Activated CD8-positive, alpha-beta T cell treated with anti-CD3 and anti-CD28 coated beads for 36 hours (primary cell): Measurements from ENCODE around the gene GIT1. TPM values are rescaled to one million over a fixed set of nuclear protein-coding genes. Genes with fewer than 3 reads are reported as not detected.

Experiments
- ATAC-seq: fragments of 200-7000 bp; cut with Tn5 transposase; one replicate; pipeline ENCODE4 v1.10.0; 2021; ENCODE audit warnings: mild to moderate bottlenecking, moderate library complexity
- CTCF ChIA-PET: fragments of 350-600 bp; sonication (Branson Sonifier 250); formaldehyde crosslinking; loops from one replicate; lab custom pipeline; 2021; ENCODE audit warnings: antibody characterized with exemption; lab: Charles Lee
- POLR2A ChIA-PET: fragments of 350-600 bp; sonication (Branson Sonifier 250); formaldehyde crosslinking; loops from one replicate; lab custom pipeline; 2021; ENCODE audit warnings: antibody characterized with exemption; lab: Charles Lee
- DNase-seq: peaks from one replicate; pipeline ENCODE4 v3.0.0-alpha.2; 2020
- H3K27ac Mint-ChIP-seq: one replicate; pipeline ENCODE4 v1.8.0; 2021; ENCODE audit warnings: mild to moderate bottlenecking, mixed read lengths
- H3K27me3 Mint-ChIP-seq: one replicate; pipeline ENCODE4 v1.8.0; 2021; ENCODE audit warnings: mixed read lengths
- H3K36me3 Mint-ChIP-seq: one replicate; pipeline ENCODE4 v1.8.0; 2021; ENCODE audit warnings: low read depth, mixed read lengths
- H3K4me1 Mint-ChIP-seq: one replicate; pipeline ENCODE4 v1.8.0; 2021; ENCODE audit warnings: low read depth, mixed read lengths
- H3K4me3 Mint-ChIP-seq: one replicate; pipeline ENCODE4 v1.8.0; 2021; ENCODE audit warnings: mild to moderate bottlenecking, moderate library complexity, mixed read lengths
- H3K9me3 Mint-ChIP-seq: one replicate; pipeline ENCODE4 v1.8.0; 2021; ENCODE audit warnings: mixed read lengths
- intact Hi-C: fragments of 100-400 bp; cut with micrococcal nuclease; formaldehyde crosslinking; loops from one replicate; pipeline ENCODE4 v1.10.0; 2022
- total RNA-seq, 2 experiments: library from RNA; stranded (reverse); gene quantifications; one replicate each; pipeline ENCODE4 v1.2.3, GENCODE V29; 2021
- TF ChIP-seq, protein P1 (sequence below): fragments of 200-600 bp; IDR thresholded peaks from one replicate; pipeline ENCODE4 v1.8.0; 2022; ENCODE audit warnings: antibody characterized with exemption, mild to moderate bottlenecking

GIT1 gene
- total RNA-seq, 2 experiments from 2014 or later, result 54.8 to 59.3 TPM

DNA sequence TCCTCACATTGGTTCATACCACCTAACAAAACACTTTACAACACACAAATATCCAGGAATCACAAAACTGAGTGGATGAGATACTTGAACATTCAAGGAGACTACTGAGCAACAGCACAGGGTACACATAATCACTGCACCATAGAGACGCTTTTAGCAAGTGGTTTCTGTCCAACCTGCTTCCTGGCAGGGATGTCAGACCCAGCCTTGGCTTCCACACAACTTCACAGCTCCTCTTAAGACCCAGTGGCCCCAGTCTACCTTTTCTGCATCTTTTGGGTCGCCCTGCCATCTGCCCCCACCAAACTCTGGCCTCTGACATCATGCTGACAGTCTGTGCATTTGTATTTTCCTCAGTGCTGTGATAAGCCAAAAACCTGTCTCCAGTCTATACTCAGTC is 39.2 kb upstream of the GIT1 start:
- H3K27me3 Mint-ChIP-seq, result no peaks in the 10 kb centered on the region

DNA sequence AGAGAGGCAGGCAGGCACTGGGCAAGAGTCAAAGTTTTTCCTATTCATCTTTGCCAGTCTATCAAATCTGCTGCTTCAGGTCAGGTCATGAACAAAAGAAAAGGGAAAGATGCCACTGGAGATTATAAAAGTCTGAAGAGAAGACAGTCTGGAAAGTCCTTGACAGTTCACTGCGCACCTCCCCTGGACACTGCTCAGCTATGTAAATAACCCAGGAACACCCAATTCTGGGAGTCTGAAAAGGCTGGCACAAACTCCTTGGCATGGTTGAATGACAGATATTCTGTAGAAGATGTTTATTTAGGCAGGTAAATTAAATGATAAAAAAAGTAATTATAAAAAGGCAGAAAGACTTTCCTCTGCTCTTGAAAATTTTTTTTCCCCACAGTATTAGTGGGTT is 38.5 kb upstream of the GIT1 start:
- Mint-ChIP-seq H3K4me3 (no peak overlapping the region), H3K27ac (peak overlapping the region; percentile 27), H3K9me3 (no peaks in the 10 kb centered on the region), H3K36me3 (peaks cover 15% of the 10 kb centered on the region), H3K4me1 (peaks cover 60% of the 10 kb centered on the region), H3K27me3 (no peaks in the 10 kb centered on the region)
- DNase-seq (no peak), ATAC-seq (no peak)
- ChIA-PET CTCF (interaction anchor here (1.4 to 1.9 kb wide), 4 partner anchors 10 to 180 kb away, joined by 3 to 18 read pairs (median 6); no protein-coding TSS in a partner anchor), POLR2A (interaction anchor here (1.8 to 1.9 kb wide), 2 partner anchors 10 kb away, joined by 6 to 7 read pairs; no protein-coding TSS in a partner anchor)
- intact Hi-C loops, result no loop called here
- TF ChIP-seq, protein P1, sequence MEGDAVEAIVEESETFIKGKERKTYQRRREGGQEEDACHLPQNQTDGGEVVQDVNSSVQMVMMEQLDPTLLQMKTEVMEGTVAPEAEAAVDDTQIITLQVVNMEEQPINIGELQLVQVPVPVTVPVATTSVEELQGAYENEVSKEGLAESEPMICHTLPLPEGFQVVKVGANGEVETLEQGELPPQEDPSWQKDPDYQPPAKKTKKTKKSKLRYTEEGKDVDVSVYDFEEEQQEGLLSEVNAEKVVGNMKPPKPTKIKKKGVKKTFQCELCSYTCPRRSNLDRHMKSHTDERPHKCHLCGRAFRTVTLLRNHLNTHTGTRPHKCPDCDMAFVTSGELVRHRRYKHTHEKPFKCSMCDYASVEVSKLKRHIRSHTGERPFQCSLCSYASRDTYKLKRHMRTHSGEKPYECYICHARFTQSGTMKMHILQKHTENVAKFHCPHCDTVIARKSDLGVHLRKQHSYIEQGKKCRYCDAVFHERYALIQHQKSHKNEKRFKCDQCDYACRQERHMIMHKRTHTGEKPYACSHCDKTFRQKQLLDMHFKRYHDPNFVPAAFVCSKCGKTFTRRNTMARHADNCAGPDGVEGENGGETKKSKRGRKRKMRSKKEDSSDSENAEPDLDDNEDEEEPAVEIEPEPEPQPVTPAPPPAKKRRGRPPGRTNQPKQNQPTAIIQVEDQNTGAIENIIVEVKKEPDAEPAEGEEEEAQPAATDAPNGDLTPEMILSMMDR, result no peak

More for the DNA sequence above, 39.2 kb upstream of the GIT1 start:
- Mint-ChIP-seq H3K27ac (peak overlapping the region; percentile 27), H3K4me3 (no peak overlapping the region), H3K9me3 (no peaks in the 10 kb centered on the region), H3K36me3 (peaks cover 15% of the 10 kb centered on the region), H3K4me1 (peaks cover 53% of the 10 kb centered on the region)
- DNase-seq (no peak), ATAC-seq (no peak)
- ChIA-PET POLR2A (interaction anchor here (1.0 to 1.9 kb wide), 2 partner anchors 11 to 134 kb away, joined by 3 to 7 read pairs; no protein-coding TSS in a partner anchor), CTCF (interaction anchor here (1.4 to 1.9 kb wide), 4 partner anchors 11 to 180 kb away, joined by 3 to 9 read pairs (median 4); no protein-coding TSS in a partner anchor)
- TF ChIP-seq, protein P1, result no peak
- intact Hi-C loops, result no loop called here

DNA sequence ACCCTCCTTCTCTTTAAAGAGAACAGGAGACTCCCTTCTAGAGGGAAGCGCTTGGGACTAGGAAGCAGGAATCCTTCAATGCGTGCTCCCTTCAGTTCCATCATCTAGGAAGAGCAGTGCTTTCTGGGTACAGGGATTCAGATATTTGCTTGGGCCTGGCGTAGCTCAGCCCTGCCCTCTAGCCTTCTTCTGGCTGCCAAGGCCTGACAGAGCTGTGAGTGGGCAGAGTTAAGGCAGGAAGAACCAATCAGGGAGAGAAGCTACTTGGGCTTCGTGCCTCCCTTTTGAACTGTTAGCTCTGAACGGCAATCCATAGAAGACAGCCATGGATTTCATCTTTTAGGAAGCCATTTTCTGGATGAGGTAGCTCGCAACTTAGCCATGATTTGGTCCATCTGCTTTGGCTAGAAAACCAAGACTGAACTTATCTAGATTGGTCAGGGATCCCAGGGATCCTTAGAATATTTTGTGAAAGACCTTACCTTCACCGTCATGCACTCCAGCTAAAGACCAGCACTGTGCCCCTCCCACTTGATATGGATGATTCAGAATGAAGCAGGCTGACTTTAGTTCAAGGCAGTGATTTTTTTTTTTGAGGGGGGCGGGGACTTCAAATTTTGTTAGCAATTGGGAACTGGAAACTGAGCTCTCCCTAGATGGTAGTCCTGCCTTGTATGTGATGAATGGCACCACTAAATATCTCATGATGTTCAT is 35.7 kb upstream of the GIT1 start:
- Mint-ChIP-seq H3K36me3 (peaks cover 6% of the 10 kb centered on the region), H3K4me3 (no peak overlapping the region), H3K27ac (peak overlapping the region; percentile 75), H3K4me1 (peaks cover 64% of the 10 kb centered on the region), H3K27me3 (no peaks in the 10 kb centered on the region), H3K9me3 (no peaks in the 10 kb centered on the region)
- no peak for DNase-seq
- ChIA-PET POLR2A (interaction anchor here (0.8 to 2.1 kb wide), 2 partner anchors 9 to 14 kb away, joined by 3 to 8 read pairs; no protein-coding TSS in a partner anchor), CTCF (interaction anchor here (0.6 to 2.5 kb wide), 12 partner anchors 10 to 405 kb away, joined by 3 to 12 read pairs (median 4); partner anchors contain the start of gene ANKRD13B)
- TF ChIP-seq, protein P1, result no peak
- intact Hi-C loops, result no loop called here
- no peak for ATAC-seq

DNA sequence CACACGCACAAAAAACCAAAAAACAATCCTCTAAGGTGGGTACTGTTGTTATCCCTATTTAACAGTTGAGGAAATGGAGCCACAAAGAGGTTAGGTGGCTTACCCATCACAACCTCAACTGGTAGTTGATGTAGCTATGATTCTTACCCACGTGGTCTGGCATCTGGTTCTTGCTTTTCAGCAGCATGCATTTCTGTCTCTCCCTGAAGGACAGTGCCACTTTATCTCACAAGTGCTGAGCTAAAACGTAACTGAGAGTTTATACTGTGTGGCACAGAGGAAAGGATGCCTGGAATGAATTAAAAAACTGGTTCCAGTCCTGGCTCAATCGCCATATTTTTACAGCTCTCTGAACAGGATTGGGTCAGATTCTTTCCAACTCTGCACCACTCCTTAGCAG is 35.1 kb upstream of the GIT1 start:
- DNase-seq, result peak; percentile 67
- Mint-ChIP-seq H3K4me3 (no peak overlapping the region), H3K36me3 (peaks cover 4% of the 10 kb centered on the region), H3K27me3 (no peaks in the 10 kb centered on the region), H3K9me3 (no peaks in the 10 kb centered on the region), H3K27ac (peak overlapping the region; percentile 71), H3K4me1 (peaks cover 58% of the 10 kb centered on the region)
- ChIA-PET POLR2A (interaction anchor here (0.8 to 2.1 kb wide), 2 partner anchors 8 to 15 kb away, joined by 3 to 8 read pairs; no protein-coding TSS in a partner anchor), CTCF (interaction anchor here (0.7 to 2.5 kb wide), 9 partner anchors 9 to 307 kb away, joined by 3 to 12 read pairs (median 8); partner anchors contain the start of gene ANKRD13B)
- intact Hi-C loops, result no loop called here
- ATAC-seq, result peak; percentile 25
- TF ChIP-seq, protein P1, result no peak
